Measurements from ENCODE around the gene SUSD1. TPM values are rescaled to one million over a fixed set of nuclear protein-coding genes. Genes with fewer than 3 reads are reported as not detected.

SUSD1 gene
- polyA plus RNA-seq, 1 donor from 2014 or later: 2.0 TPM

GRCh38 chr9:112064871-112065270, 110.2 kb downstream of the SUSD1 start:
- no peak for TF ChIP-seq TAF1 (IDR thresholded peaks at IDR 0.05; ENCODE audit: low read depth)
- no peak for TF ChIP-seq RAD21 (conservative IDR thresholded peaks at IDR 0.05)
- TF ChIP-seq MXI1 (conservative IDR thresholded peaks at IDR 0.05; ENCODE audit: poor library complexity, severe bottlenecking): no peak
- TF ChIP-seq CTCF (IDR thresholded peaks at IDR 0.05; ENCODE audit: poor library complexity, severe bottlenecking): no peak
- no peak for TF ChIP-seq POLR2AphosphoS5 (IDR thresholded peaks at IDR 0.05)
- no peak for TF ChIP-seq EZH2 (IDR thresholded peaks at IDR 0.05; ENCODE audit: borderline replicate concordance, insufficient read depth, low read length, poor library complexity, severe bottlenecking)
- TF ChIP-seq SMC3 (conservative IDR thresholded peaks at IDR 0.05; ENCODE audit: poor library complexity): no peak
- TF ChIP-seq REST (IDR thresholded peaks at IDR 0.05; ENCODE audit: borderline replicate concordance): no peak
- no peak for TF ChIP-seq EP300 (conservative IDR thresholded peaks at IDR 0.05; ENCODE audit: poor library complexity, severe bottlenecking)
- no peaks in the 10 kb centered on the region for H3F3A ChIP-seq (ENCODE audit: insufficient read depth, low read length, poor library complexity, severe bottlenecking)
- H3K36me3 ChIP-seq (ENCODE audit: insufficient read depth, low read length): no peaks in the 10 kb centered on the region
- no peaks in the 10 kb centered on the region for H4K20me1 ChIP-seq (ENCODE audit: insufficient read depth)
- H3K4me3 ChIP-seq (ENCODE audit: low read length): no peak overlapping the region
- H3K79me2 ChIP-seq (replicated peaks; ENCODE audit: insufficient read depth, low read length): no peaks in the 10 kb centered on the region
- no peak overlapping the region for H2AFZ ChIP-seq (ENCODE audit: low read depth, low read length)
- H3K9me3 ChIP-seq (ENCODE audit: low read length): no peaks in the 10 kb centered on the region
- no peak overlapping the region for H3K4me2 ChIP-seq (ENCODE audit: low read length)
- no peaks in the 10 kb centered on the region for H3K27me3 ChIP-seq (ENCODE audit: insufficient read depth, low read depth, low read length)
- H3K27ac ChIP-seq (ENCODE audit: low read length): no peak overlapping the region
- H3K9ac ChIP-seq (ENCODE audit: low read length): no peak overlapping the region
- H3K9me2 ChIP-seq (ENCODE audit: insufficient read depth, low read length): no peaks in the 10 kb centered on the region

- H3K79me2 ChIP-seq (replicated peaks; ENCODE audit: insufficient read depth, low read length): no peaks in the 10 kb centered on the region
- no peak overlapping the region for H2AFZ ChIP-seq (ENCODE audit: low read depth, low read length)
- H3K36me3 ChIP-seq (ENCODE audit: insufficient read depth, low read length): no peaks in the 10 kb centered on the region
- no peaks in the 10 kb centered on the region for H3F3A ChIP-seq (ENCODE audit: insufficient read depth, low read length, poor library complexity, severe bottlenecking)
- no peaks in the 10 kb centered on the region for H4K20me1 ChIP-seq (ENCODE audit: insufficient read depth)
- no peak overlapping the region for H3K4me3 ChIP-seq (ENCODE audit: low read length)
- no peak overlapping the region for H3K9ac ChIP-seq (ENCODE audit: low read length)
- TF ChIP-seq CTCF (IDR thresholded peaks at IDR 0.05; ENCODE audit: poor library complexity, severe bottlenecking) (no peak), EP300 (conservative IDR thresholded peaks at IDR 0.05; ENCODE audit: poor library complexity, severe bottlenecking) (no peak), EZH2 (IDR thresholded peaks at IDR 0.05; ENCODE audit: borderline replicate concordance, insufficient read depth, low read length, poor library complexity, severe bottlenecking) (no peak), RAD21 (conservative IDR thresholded peaks at IDR 0.05) (no peak), SMC3 (conservative IDR thresholded peaks at IDR 0.05; ENCODE audit: poor library complexity) (no peak), POLR2AphosphoS5 (IDR thresholded peaks at IDR 0.05) (no peak), MXI1 (conservative IDR thresholded peaks at IDR 0.05; ENCODE audit: poor library complexity, severe bottlenecking) (no peak), REST (IDR thresholded peaks at IDR 0.05; ENCODE audit: borderline replicate concordance) (no peak), TAF1 (IDR thresholded peaks at IDR 0.05; ENCODE audit: low read depth) (no peak)
- no peaks in the 10 kb centered on the region for H3K27me3 ChIP-seq (ENCODE audit: insufficient read depth, low read depth, low read length)
- H3K27ac ChIP-seq (ENCODE audit: low read length): no peak overlapping the region
- H3K9me3 ChIP-seq (ENCODE audit: low read length): no peaks in the 10 kb centered on the region
- no peaks in the 10 kb centered on the region for H3K9me2 ChIP-seq (ENCODE audit: insufficient read depth, low read length)
- H3K4me2 ChIP-seq (ENCODE audit: low read length): no peak overlapping the region
These were observed 111.5 kb downstream of the SUSD1 start for GRCh38 chr9:112063586-112063985.

Data from neural cell (in vitro differentiated cells).